Choroid plexus epithelial cell (primary cell): ENCODE measurements around the gene RBMXL2.

Experiments used
- DNase-seq: peaks from one replicate; pipeline ENCODE4 v3.0.0-alpha.2; 2010; ENCODE audit warnings: low read depth
- H3K4me3 ChIP-seq: 2 replicates; pipeline ENCODE4 v1.5.1; 2011; ENCODE audit warnings: low read depth, mild to moderate bottlenecking, control low read depth, low read length, moderate library complexity
- CTCF ChIP-seq: conservative IDR thresholded peaks from 2 replicates; pipeline ENCODE4 v1.5.1; 2011; ENCODE audit warnings: low read depth, mild to moderate bottlenecking, control low read depth, inconsistent platforms, low read length, moderate library complexity

The RBMXL2 gene

GRCh38 chr11:7072401-7073028 lies 16.3 kb upstream of the RBMXL2 start:
- H3K4me3 ChIP-seq = no peak overlapping the region
- DNase-seq = no peak
- no peak for TF ChIP-seq CTCF

- no peak for DNase-seq
- no peak for TF ChIP-seq CTCF
- H3K4me3 ChIP-seq = no peak overlapping the region
These were observed 11.7 kb upstream of the RBMXL2 start for GRCh38 chr11:7077101-7077500.

GRCh38 chr11:7079545-7080135 lies 9.2 kb upstream of the RBMXL2 start:
- TF ChIP-seq CTCF = no peak
- no peak for DNase-seq
- no peak overlapping the region for H3K4me3 ChIP-seq

- DNase-seq = no peak
- no peak for TF ChIP-seq CTCF
- no peak overlapping the region for H3K4me3 ChIP-seq
These were observed 7.9 kb upstream of the RBMXL2 start for GRCh38 chr11:7080900-7081299.

GRCh38 chr11:7081441-7081840 lies 7.4 kb upstream of the RBMXL2 start:
- DNase-seq = no peak
- H3K4me3 ChIP-seq = no peak overlapping the region
- no peak for TF ChIP-seq CTCF

- no peak for DNase-seq
- no peak overlapping the region for H3K4me3 ChIP-seq
- TF ChIP-seq CTCF = no peak
These were observed 792 bp downstream of the RBMXL2 start for GRCh38 chr11:7089328-7090251.
